HG03571 (cell line): ENCODE measurements around the gene PBX4.

Experiments used
- ATAC-seq: cut with Tn5 transposase; IDR thresholded peaks from one replicate; pipeline ENCODE4 v1.9.1; 2021; ENCODE audit not compliant: unreplicated experiment

PBX4 gene

GRCh38 chr19:19558636-19559035 lies 59.9 kb downstream of the PBX4 start:
- ATAC-seq: no peak

GRCh38 chr19:19558055-19558454 lies 60.4 kb downstream of the PBX4 start:
- ATAC-seq: no peak

- ATAC-seq: no peak
These were observed 64.1 kb downstream of the PBX4 start for GRCh38 chr19:19554074-19555023.

GRCh38 chr19:19553670-19554069 lies 64.8 kb downstream of the PBX4 start:
- ATAC-seq: no peak

GRCh38 chr19:19552798-19553197 lies 65.7 kb downstream of the PBX4 start:
- no peak for ATAC-seq

GRCh38 chr19:19551853-19552192 lies 66.7 kb downstream of the PBX4 start:
- no peak for ATAC-seq

- ATAC-seq: no peak
These were observed 67.3 kb downstream of the PBX4 start for GRCh38 chr19:19550972-19551852.

- ATAC-seq: no peak
These were observed 68.0 kb downstream of the PBX4 start for GRCh38 chr19:19550485-19550929.

- no peak for ATAC-seq
These were observed 68.6 kb downstream of the PBX4 start for GRCh38 chr19:19549804-19550464.

- no peak for ATAC-seq
These were observed 69.3 kb downstream of the PBX4 start for GRCh38 chr19:19548915-19549759.

GRCh38 chr19:19547674-19548336 lies 70.7 kb downstream of the PBX4 start:
- ATAC-seq: no peak

GRCh38 chr19:19546751-19547162 lies 71.7 kb downstream of the PBX4 start:
- ATAC-seq: no peak

GRCh38 chr19:19545707-19546106 lies 72.8 kb downstream of the PBX4 start:
- ATAC-seq: no peak

GRCh38 chr19:19544954-19545591 lies 73.4 kb downstream of the PBX4 start:
- ATAC-seq: no peak

- ATAC-seq: no peak
These were observed 74.1 kb downstream of the PBX4 start for GRCh38 chr19:19544257-19544953.

GRCh38 chr19:19543640-19544039 lies 74.8 kb downstream of the PBX4 start:
- no peak for ATAC-seq

- ATAC-seq: no peak
These were observed 75.4 kb downstream of the PBX4 start for GRCh38 chr19:19543101-19543500.

GRCh38 chr19:19542507-19542906 lies 76.0 kb downstream of the PBX4 start:
- no peak for ATAC-seq

- ATAC-seq: no peak
These were observed 76.9 kb downstream of the PBX4 start for GRCh38 chr19:19541616-19542015.
